NAMALWA (cell line): ENCODE results near the gene N4BP3.

Experiments used
- DNase-seq: peaks from one replicate; pipeline ENCODE4 v3.0.0-alpha.2; 2015; ENCODE audit warnings: low spot score

The N4BP3 gene

DNA sequence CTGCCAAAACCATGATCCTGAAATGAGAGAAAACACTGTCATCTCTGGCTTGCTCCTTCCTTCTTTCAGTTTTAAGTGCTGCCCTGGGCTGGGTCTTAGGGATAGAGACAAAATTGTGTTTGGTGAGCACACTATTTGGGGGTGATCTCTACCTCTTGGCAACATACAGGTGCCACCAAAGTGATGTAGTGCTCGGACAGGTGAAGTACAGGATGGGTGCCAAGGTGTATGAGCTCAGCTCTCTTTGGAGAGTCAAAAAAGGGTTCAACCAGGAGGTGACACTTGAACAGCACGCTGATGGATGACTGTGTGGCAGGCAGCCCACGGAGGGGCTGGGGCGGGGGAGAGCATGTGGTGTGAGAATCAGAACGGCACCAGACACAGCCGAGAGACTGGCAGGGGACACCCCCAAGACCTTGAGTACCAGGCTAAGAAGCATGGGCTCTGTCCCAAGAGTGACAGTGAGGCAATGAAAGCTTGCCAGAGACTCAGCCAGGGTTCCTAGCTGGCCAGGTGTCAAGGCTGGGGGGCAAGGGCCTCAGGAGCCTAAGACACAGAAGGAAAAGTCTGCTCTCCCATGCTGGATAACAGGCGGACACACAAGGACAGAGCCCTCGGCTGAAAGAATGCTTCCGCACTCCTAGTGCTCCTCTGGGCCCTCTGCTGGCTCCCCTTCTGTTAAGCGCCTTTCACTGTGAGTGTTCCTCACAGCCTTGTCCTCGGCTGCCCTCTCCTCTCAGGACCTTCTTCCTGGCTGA lies 37.8 kb downstream of the N4BP3 start:
- DNase-seq: no peak

DNA sequence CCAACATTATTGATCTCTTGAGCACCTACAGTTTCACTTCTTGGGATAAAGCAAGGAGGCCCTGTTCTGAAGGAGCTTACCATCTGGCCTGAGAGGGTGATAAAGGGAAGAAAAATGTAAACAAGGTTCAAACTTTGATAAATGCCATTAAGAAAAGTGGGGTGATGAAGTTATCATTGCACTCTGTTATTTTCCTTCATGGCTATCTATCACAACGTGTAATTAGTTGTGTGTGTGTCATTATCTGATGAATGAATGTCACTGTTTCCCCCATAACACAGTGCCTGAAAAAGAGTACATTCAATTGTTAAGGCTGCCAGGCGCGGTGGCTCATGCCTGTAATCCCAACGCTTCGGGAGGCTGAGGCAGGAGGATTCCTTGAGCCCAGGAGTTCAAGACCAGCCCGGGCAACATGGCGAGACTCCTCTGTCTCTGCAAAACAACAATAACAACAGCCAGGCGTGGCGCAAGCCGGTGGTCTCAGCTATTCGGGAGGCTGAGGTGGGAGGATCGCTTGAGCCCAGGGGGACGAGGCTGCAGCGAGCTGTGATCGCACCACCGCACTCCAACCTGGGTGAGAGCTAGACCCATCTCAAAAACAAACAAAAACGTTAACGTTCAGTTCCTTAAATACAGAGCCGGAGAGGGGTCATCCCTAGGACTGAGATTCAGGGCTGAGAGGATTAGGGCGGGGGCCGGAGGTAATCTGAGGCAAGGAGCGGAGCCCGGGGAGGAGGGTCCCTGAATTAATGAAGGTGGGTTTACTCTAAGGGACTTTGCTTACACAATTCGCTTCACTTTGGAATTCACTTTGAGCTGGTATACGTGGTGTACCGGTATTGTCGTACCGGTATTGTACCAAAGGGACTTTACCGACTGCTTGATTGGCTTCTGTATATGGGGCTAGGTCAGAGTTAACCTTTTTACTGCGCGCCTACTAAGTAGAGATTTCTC lies 39.4 kb downstream of the N4BP3 start:
- no peak for DNase-seq

- peak; percentile 99 for DNase-seq
Observed at GRCh38 chr5:178153530-178154340, 40.4 kb downstream of the N4BP3 start, which contains the start of gene NHP2. Gene NHP2 (minus strand): TSS chr5:178153885. CDS start chr5:178153817, 68 bp downstream.

DNA sequence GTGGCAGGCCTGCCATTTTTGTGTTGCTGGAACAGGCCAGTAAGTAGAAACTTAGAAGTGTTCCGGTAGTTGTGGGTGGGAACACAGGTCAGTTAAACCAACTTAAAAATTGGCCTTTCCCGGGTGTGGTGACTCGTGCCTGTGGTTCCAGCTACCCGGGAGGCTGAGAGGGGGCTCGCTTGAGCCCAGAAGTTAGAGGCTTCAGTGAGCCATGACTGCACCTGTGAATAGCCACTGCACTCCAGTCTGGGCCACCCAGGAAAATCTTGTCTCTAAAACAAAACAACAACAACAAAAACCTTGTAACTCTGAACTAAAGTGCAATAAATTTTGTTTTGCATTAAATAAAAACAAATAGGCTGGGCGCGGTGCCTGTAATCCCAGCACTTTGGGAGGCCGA lies 41.7 kb downstream of the N4BP3 start:
- peak; percentile 64 for DNase-seq

DNA sequence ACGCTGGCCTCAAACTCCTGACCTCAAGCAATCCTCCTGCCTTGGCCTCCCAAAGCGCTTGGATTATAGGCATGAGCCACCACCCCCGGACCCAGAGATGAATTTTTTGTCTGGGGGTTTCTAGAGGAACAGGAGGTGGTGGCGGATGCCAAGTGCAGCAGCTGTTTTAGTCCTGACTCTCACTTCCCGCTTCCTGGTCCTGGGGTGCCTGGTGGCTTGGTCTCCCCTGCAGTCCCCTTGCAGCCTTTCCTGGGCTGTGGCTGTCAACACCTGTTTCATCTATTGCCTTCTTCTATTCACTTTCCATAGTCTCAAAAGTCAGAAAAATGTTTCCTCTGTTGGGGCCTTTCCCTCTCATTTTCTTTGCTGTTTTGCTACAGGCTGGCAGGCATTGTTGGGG lies 46.8 kb downstream of the N4BP3 start:
- DNase-seq: no peak

DNA sequence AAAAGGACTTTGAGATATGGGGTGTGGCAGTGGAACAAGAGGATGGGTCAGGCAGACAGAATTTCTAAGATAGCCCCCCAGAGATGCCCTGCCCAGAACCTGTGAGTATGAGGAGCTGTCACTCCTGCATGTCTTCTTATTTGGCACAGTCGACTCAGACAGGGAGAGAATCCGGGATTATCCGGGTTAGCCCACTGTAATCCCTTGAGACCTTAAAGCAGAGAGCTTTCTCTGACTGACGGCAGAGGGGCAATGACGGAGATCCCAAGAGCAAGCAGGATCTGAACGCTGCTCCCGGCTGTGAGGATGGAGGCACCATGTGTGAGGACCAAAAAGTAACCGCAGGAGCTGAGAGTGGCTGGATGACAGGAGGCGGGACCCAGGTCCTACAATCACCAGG lies 49.1 kb downstream of the N4BP3 start:
- no peak for DNase-seq

GRCh38 chr5:178163772-178164735 lies 50.7 kb downstream of the N4BP3 start:
- DNase-seq: peak; percentile 96

DNA sequence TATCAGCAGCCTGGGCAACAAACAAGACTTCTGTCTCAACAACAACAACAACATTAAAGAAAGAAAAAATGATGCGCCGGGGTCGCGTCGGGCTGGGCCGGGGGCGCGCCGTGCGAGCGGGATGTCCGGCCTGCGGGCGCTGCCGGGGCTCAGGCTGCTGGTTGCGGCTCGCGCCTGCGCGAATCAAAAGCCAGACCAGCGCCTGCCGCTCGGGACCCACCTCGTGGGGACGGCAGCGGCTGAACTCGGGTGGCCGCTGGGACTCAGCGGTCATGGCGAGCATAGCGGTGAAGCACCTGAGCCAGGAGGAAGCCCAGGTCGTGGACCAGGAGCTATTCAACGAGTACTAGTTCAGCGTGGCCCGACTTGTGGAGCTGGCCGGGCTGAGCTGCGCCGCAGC lies 52.2 kb downstream of the N4BP3 start:
- no peak for DNase-seq

GRCh38 chr5:178170455-178170854 lies 57.1 kb downstream of the N4BP3 start:
- no peak for DNase-seq

- DNase-seq: no peak
Observed at GRCh38 chr5:178174456-178174855, 61.1 kb downstream of the N4BP3 start.
